H9 (cell line): ENCODE results near the gene PRODH2. TPM values are rescaled to one million over a fixed set of nuclear protein-coding genes. Genes with fewer than 3 reads are reported as not detected.

ENCODE experiments used
- DNase-seq: peaks from one replicate; pipeline ENCODE4 v3.0.0-alpha.2; 2017
- H2AFZ ChIP-seq: one replicate; pipeline ENCODE4 v1.6.1; 2013; ENCODE audit warnings: mild to moderate bottlenecking, low read length, control low read depth, moderate library complexity
- H2AK5ac ChIP-seq: 2 replicates; pipeline ENCODE4 v1.6.1; 2013; ENCODE audit warnings: low read length, control low read depth, mixed read lengths; ENCODE audit not compliant: insufficient read length
- H2BK120ac ChIP-seq: one replicate; pipeline ENCODE4 v1.6.1; 2013; ENCODE audit warnings: low read depth, mild to moderate bottlenecking, low read length, control low read depth, inconsistent platforms; ENCODE audit not compliant: poor library complexity, severe bottlenecking
- H2BK12ac ChIP-seq: 2 replicates; pipeline ENCODE4 v1.6.1; 2013; ENCODE audit warnings: low read length, control low read depth, mixed read lengths, low read depth; ENCODE audit not compliant: insufficient read length
- H2BK15ac ChIP-seq: 2 replicates; pipeline ENCODE4 v1.6.1; 2013; ENCODE audit warnings: low read depth, low read length, control low read depth
- H2BK20ac ChIP-seq: one replicate; pipeline ENCODE4 v1.6.1; 2013; ENCODE audit warnings: low read depth, mild to moderate bottlenecking, low read length, control low read depth, inconsistent platforms; ENCODE audit not compliant: poor library complexity, severe bottlenecking
- H2BK5ac ChIP-seq: 2 replicates; pipeline ENCODE4 v1.6.1; 2013; ENCODE audit warnings: low read length, control low read depth, mixed read lengths; ENCODE audit not compliant: insufficient read length
- H3K14ac ChIP-seq: 2 replicates; pipeline ENCODE4 v1.6.1; 2013; ENCODE audit warnings: low read length, control low read depth; ENCODE audit not compliant: insufficient read depth
- H3K18ac ChIP-seq: 2 replicates; pipeline ENCODE4 v1.6.1; 2013; ENCODE audit warnings: low read depth, mild to moderate bottlenecking, mixed read lengths, low read length, control low read depth; ENCODE audit not compliant: insufficient read length
- H3K23ac ChIP-seq: 2 replicates; pipeline ENCODE4 v1.6.1; 2013; ENCODE audit warnings: low read length, control low read depth, mixed read lengths, low read depth; ENCODE audit not compliant: insufficient read length
- H3K23me2 ChIP-seq: 2 replicates; pipeline ENCODE4 v1.6.1; 2013; ENCODE audit warnings: low read depth, mild to moderate bottlenecking, mixed read lengths, low read length, control low read depth; ENCODE audit not compliant: insufficient read length, poor library complexity, severe bottlenecking
- H3K27ac ChIP-seq: 2 replicates; pipeline ENCODE4 v1.5.1; 2013; ENCODE audit warnings: low read length, control low read depth, mixed read lengths, low read depth; ENCODE audit not compliant: insufficient read length
- H3K27me3 ChIP-seq: 2 replicates; pipeline ENCODE4 v1.6.1; 2013; ENCODE audit warnings: low read length, control low read depth, inconsistent platforms; ENCODE audit not compliant: insufficient read depth
- H3K4ac ChIP-seq: 2 replicates; pipeline ENCODE4 v1.6.1; 2013; ENCODE audit warnings: low read depth, mild to moderate bottlenecking, control low read depth, inconsistent platforms, low read length, moderate library complexity
- H3K4me1 ChIP-seq: 2 replicates; pipeline ENCODE4 v1.6.1; 2013; ENCODE audit warnings: low read length, control low read depth, inconsistent platforms; ENCODE audit not compliant: insufficient read depth
- H3K4me2 ChIP-seq: 2 replicates; pipeline ENCODE4 v1.6.1; 2013; ENCODE audit warnings: low read length, control low read depth, mixed read lengths; ENCODE audit not compliant: insufficient read length, insufficient read depth
- H3K56ac ChIP-seq: 2 replicates; pipeline ENCODE4 v1.6.1; 2013; ENCODE audit warnings: low read depth, mild to moderate bottlenecking, mixed read lengths, low read length, control low read depth; ENCODE audit not compliant: insufficient read length
- H3K79me1 ChIP-seq: 2 replicates; pipeline ENCODE4 v1.6.1; 2013; ENCODE audit warnings: low read depth, mild to moderate bottlenecking, moderate library complexity, low read length, control low read depth, inconsistent platforms; ENCODE audit not compliant: insufficient read depth, poor library complexity, severe bottlenecking
- H3K79me2 ChIP-seq: 2 replicates; pipeline ENCODE4 v1.6.1; 2013; ENCODE audit warnings: low read length, control low read depth, inconsistent platforms; ENCODE audit not compliant: insufficient read depth
- H3K9ac ChIP-seq: 2 replicates; pipeline ENCODE4 v1.6.1; 2013; ENCODE audit warnings: low read length, control low read depth, mixed read lengths; ENCODE audit not compliant: insufficient read length; ENCODE audit errors: extremely low read depth
- H3K9me3 ChIP-seq: one replicate; pipeline ENCODE4 v1.6.1; 2013; ENCODE audit warnings: low read depth, low read length, inconsistent platforms; ENCODE audit not compliant: control insufficient read depth
- H3T11ph ChIP-seq: one replicate; pipeline ENCODE4 v1.6.1; 2013; ENCODE audit warnings: mild to moderate bottlenecking, low read length, control low read depth, inconsistent platforms
- H4K20me1 ChIP-seq: one replicate; pipeline ENCODE4 v1.6.1; 2013; ENCODE audit not compliant: control insufficient read depth, insufficient read length, insufficient read depth
- H4K5ac ChIP-seq: 2 replicates; pipeline ENCODE4 v1.6.1; 2013; ENCODE audit warnings: low read depth, mild to moderate bottlenecking, mixed read lengths, low read length, control low read depth; ENCODE audit not compliant: insufficient read length
- H4K8ac ChIP-seq: replicated peaks from 2 replicates; pipeline ENCODE4 v1.6.1; 2013; ENCODE audit warnings: low read length, control low read depth, mixed read lengths, low read depth; ENCODE audit not compliant: insufficient read length
- H4K91ac ChIP-seq: 2 replicates; pipeline ENCODE4 v1.6.1; 2013; ENCODE audit warnings: low read depth, mild to moderate bottlenecking, moderate library complexity, mixed read lengths, low read length, control low read depth; ENCODE audit not compliant: insufficient read length
- H3K27ac Mint-ChIP-seq, 3 experiments: 2 replicates in 2 of 3; 3 replicates in 1 of 3; pipeline ENCODE4 v1.8.0; 2020 to 2021; ENCODE audit warnings: mixed read lengths in 3 of 3, mild to moderate bottlenecking in 1 of 3, moderate library complexity in 1 of 3
- H3K27me3 Mint-ChIP-seq: 2 replicates; pipeline ENCODE4 v1.8.0; 2021; ENCODE audit warnings: low read depth, mild to moderate bottlenecking, moderate library complexity, mixed read lengths
- H3K36me3 Mint-ChIP-seq, 3 experiments: 2 replicates in 2 of 3; 3 replicates in 1 of 3; pipeline ENCODE4 v1.8.0; 2020 to 2021; ENCODE audit warnings: low read depth in 3 of 3, mixed read lengths in 3 of 3; ENCODE audit not compliant: insufficient read depth in 1 of 3
- H3K4me1 Mint-ChIP-seq, 2 experiments: 2 replicates each; pipeline ENCODE4 v1.8.0; 2020; ENCODE audit warnings: mixed read lengths in 2 of 2
- H3K4me3 Mint-ChIP-seq, 2 experiments: 2 replicates in 1 of 2; 3 replicates in 1 of 2; pipeline ENCODE4 v1.8.0; 2020 to 2021; ENCODE audit warnings: mild to moderate bottlenecking in 2 of 2, mixed read lengths in 2 of 2, moderate library complexity in 1 of 2
- H3K9me3 Mint-ChIP-seq, 2 experiments: 2 replicates in 1 of 2; 3 replicates in 1 of 2; pipeline ENCODE4 v1.8.0; 2020; ENCODE audit warnings: mild to moderate bottlenecking in 2 of 2, mixed read lengths in 2 of 2, moderate library complexity in 1 of 2
- WGBS: extraction: QIAGEN DNeasy Blood & Tissue Kit; methylation state at CpG from one replicate; pipeline ENCODE4 v1.1.7; 2013; ENCODE audit warnings: missing lambda C conversion rate, low lambda C conversion rate, mixed read lengths; ENCODE audit not compliant: insufficient read length; ENCODE audit errors: extremely low coverage; 5-methylcytosine and 5-hydroxymethylcytosine counted together
- total RNA-seq: library from RNA; stranded (reverse); gene quantifications from 2 replicates; pipeline ENCODE4 v1.2.1, GENCODE V29; 2021
- TF ChIP-seq, protein P1 (sequence below): fragments of 200-600 bp; sonication (generic); conservative IDR thresholded peaks from 3 replicates; pipeline ENCODE4 v1.8.0; 2021; ENCODE audit warnings: antibody characterized with exemption, mild to moderate bottlenecking

Gene PRODH2
- total RNA-seq, 1 experiment from 2014 or later = not detected

DNA sequence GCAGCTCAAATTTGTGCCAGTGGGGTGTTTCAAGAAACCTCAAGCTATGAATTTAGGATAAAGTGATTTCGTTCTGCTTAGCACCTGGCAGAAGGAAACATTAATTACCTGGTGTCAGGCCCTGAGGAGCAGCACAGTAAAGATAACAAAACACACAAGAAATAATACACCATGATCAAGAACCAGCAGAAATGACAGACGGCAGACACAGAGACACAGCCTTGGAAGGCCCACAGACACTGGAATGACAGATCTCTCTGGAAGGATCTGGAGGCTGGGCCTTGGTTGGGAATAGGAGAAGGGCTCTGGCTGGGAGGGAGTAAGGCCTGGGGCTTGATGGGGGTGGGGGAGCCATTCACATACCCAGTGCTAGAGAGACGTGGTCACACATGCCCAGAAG lies 10.8 kb downstream of the PRODH2 start:
- no peak overlapping the region for H4K91ac ChIP-seq
- Mint-ChIP-seq H3K27ac (no peak overlapping the region), H3K4me1 (peaks cover 4 to 11% of the 10 kb centered on the region in 2 experiments), H3K4me3 (no peak overlapping the region), H3K9me3 (no peaks in the 10 kb centered on the region; a peak in 2 of 5 replicates), H3K27me3 (peaks cover 42% of the 10 kb centered on the region), H3K36me3 (no peaks in the 10 kb centered on the region)
- H3K4ac ChIP-seq = no peak overlapping the region
- H4K20me1 ChIP-seq = no peaks in the 10 kb centered on the region
- no CpG with 5 or more reads among the region's 3 CpGs for WGBS
- no peak overlapping the region for H4K8ac ChIP-seq
- TF ChIP-seq, protein P1, sequence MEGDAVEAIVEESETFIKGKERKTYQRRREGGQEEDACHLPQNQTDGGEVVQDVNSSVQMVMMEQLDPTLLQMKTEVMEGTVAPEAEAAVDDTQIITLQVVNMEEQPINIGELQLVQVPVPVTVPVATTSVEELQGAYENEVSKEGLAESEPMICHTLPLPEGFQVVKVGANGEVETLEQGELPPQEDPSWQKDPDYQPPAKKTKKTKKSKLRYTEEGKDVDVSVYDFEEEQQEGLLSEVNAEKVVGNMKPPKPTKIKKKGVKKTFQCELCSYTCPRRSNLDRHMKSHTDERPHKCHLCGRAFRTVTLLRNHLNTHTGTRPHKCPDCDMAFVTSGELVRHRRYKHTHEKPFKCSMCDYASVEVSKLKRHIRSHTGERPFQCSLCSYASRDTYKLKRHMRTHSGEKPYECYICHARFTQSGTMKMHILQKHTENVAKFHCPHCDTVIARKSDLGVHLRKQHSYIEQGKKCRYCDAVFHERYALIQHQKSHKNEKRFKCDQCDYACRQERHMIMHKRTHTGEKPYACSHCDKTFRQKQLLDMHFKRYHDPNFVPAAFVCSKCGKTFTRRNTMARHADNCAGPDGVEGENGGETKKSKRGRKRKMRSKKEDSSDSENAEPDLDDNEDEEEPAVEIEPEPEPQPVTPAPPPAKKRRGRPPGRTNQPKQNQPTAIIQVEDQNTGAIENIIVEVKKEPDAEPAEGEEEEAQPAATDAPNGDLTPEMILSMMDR = no peak
- no peak for DNase-seq
- no peak overlapping the region for H2BK12ac ChIP-seq
- no peak overlapping the region for H3K27ac ChIP-seq
- H3K4me2 ChIP-seq = no peak overlapping the region
- peaks cover 5% of the 10 kb centered on the region for H3K23me2 ChIP-seq
- no peak overlapping the region for H2BK15ac ChIP-seq
- no peaks in the 10 kb centered on the region for H3K9me3 ChIP-seq
- H3K23ac ChIP-seq = no peak overlapping the region
- H3K79me1 ChIP-seq = no peaks in the 10 kb centered on the region
- H3K4me1 ChIP-seq = 0 out of 2 replicates have a peak, but pooled peaks cover 2% of the 10 kb centered on the region
- no peak overlapping the region for H2BK120ac ChIP-seq
- no peaks in the 10 kb centered on the region; the same call in 1 of the 2 replicates for H3K27me3 ChIP-seq
- no peak overlapping the region for H3K14ac ChIP-seq
- H3K79me2 ChIP-seq = no peaks in the 10 kb centered on the region
- no peak overlapping the region for H2BK5ac ChIP-seq
- no peak overlapping the region for H3K9ac ChIP-seq
- no peak overlapping the region for H3K18ac ChIP-seq
- H2BK20ac ChIP-seq = no peak overlapping the region
- no peak overlapping the region for H2AK5ac ChIP-seq
- H4K5ac ChIP-seq = no peak overlapping the region
- H3K56ac ChIP-seq = no peak overlapping the region
- no peak overlapping the region for H2AFZ ChIP-seq
- no peak overlapping the region for H3T11ph ChIP-seq
